HT-29 (cell line): Measurements from ENCODE around the gene APPL2. TPM values are rescaled to one million over a fixed set of nuclear protein-coding genes. Genes with fewer than 3 reads are reported as not detected.

ENCODE experiments used
- total RNA-seq: library from RNA; depleted of rRNA; stranded (reverse); fragments of >200 nt; shearing (Covaris generic); gene quantifications from 2 replicates; pipeline ENCODE4 v1.2.3, GENCODE V29; 2014; rRNA removed

APPL2 gene
- total RNA-seq, 1 experiment from 2014 or later = 13.3 TPM

Other genes starting within 250 kb of the APPL2 start
- 23.5 and 24.1 TPM in 2 replicates for gene NOPCHAP1, start 249.9 kb downstream of the APPL2 start, total RNA-seq
- gene ALDH1L2, start 151.7 kb downstream of the APPL2 start, total RNA-seq = not detected in 2 replicates
- gene WASHC4, start 128.4 kb downstream of the APPL2 start, total RNA-seq = 17.5 and 21.5 TPM in 2 replicates
- 81.9 and 94.0 TPM in 2 replicates for gene C12orf75, start 94.5 kb upstream of the APPL2 start, total RNA-seq